H1 (cell line): ENCODE measurements around the gene TNS3. TPM values are rescaled to one million over a fixed set of nuclear protein-coding genes. Genes with fewer than 3 reads are reported as not detected.

Experiments used
- CTCF ChIA-PET: fragments of 300-600 bp; sonication (Branson Sonifier 250); formaldehyde crosslinking; loops from one replicate; lab custom pipeline; 2021; ENCODE audit not compliant: partially characterized antibody; lab: Charles Lee
- POLR2A ChIA-PET: fragments of 300-600 bp; sonication (Branson Sonifier 250); formaldehyde crosslinking; loops from one replicate; lab custom pipeline; 2021; ENCODE audit warnings: inconsistent platforms; ENCODE audit not compliant: partially characterized antibody; lab: Charles Lee
- DNase-seq, 2 experiments: peaks; one replicate each; pipeline versions ENCODE4 v3.0.0 to v3.0.0-alpha.2; 2010 to 2022; ENCODE audit warnings: low spot score in 2 of 2, low read depth in 1 of 2, mixed read lengths in 1 of 2
- FAIRE-seq: peaks from 2 replicates; lab custom pipeline; 2011; peaks lifted over from hg19 to GRCh38; lab: Jason Lieb, UNC
- H2AFZ ChIP-seq: 2 replicates; pipeline ENCODE4 v1.8.1; 2012; ENCODE audit warnings: low read length, inconsistent platforms
- H2AK5ac ChIP-seq: 2 replicates; pipeline ENCODE4 v1.6.1; 2013; ENCODE audit warnings: low read depth, low read length
- H2BK120ac ChIP-seq: replicated peaks from 2 replicates; pipeline ENCODE3; 2013; ENCODE audit warnings: low read depth, low read length, inconsistent platforms
- H2BK12ac ChIP-seq: 2 replicates; pipeline ENCODE4 v1.6.1; 2013; ENCODE audit warnings: low read depth, low read length
- H2BK15ac ChIP-seq: 2 replicates; pipeline ENCODE4 v1.6.1; 2013; ENCODE audit warnings: low read length
- H2BK20ac ChIP-seq: 2 replicates; pipeline ENCODE4 v1.6.1; 2013; ENCODE audit warnings: low read length
- H2BK5ac ChIP-seq: 2 replicates; pipeline ENCODE4 v1.6.1; 2013; ENCODE audit warnings: low read depth, low read length
- H3K14ac ChIP-seq: 2 replicates; pipeline ENCODE4 v1.6.1; 2013; ENCODE audit warnings: inconsistent platforms; ENCODE audit not compliant: insufficient read length
- H3K18ac ChIP-seq: 2 replicates; pipeline ENCODE4 v1.6.1; 2013; ENCODE audit warnings: low read length; ENCODE audit errors: extremely low read depth
- H3K23ac ChIP-seq: 2 replicates; pipeline ENCODE4 v1.6.1; 2013; ENCODE audit warnings: inconsistent platforms; ENCODE audit not compliant: insufficient read length
- H3K23me2 ChIP-seq: 2 replicates; pipeline ENCODE4 v1.6.1; 2013; ENCODE audit warnings: low read depth, low read length
- H3K27ac ChIP-seq: 2 replicates; pipeline ENCODE4 v1.6.1; 2011; ENCODE audit warnings: low read depth, low read length, inconsistent platforms
- H3K27me3 ChIP-seq, 4 experiments: replicated peaks in 1 of 4; 1 replicate in 1 of 4; 2 replicates in 3 of 4; pipeline versions ENCODE4 v1.6.1 to v1.8.1; 2011 to 2013; ENCODE audit warnings: low read length in 3 of 4, mild to moderate bottlenecking in 3 of 4, inconsistent platforms in 2 of 4, mixed read lengths in 2 of 4, moderate library complexity in 1 of 4; ENCODE audit not compliant: control insufficient read depth in 3 of 4, insufficient read depth in 3 of 4; ENCODE audit errors: extremely low read depth in 1 of 4
- H3K36me3 ChIP-seq, 4 experiments: 2 replicates each; pipeline versions ENCODE4 v1.6.1 to v1.8.1; 2011 to 2013; ENCODE audit warnings: mild to moderate bottlenecking in 4 of 4, low read length in 3 of 4, moderate library complexity in 2 of 4, control low read depth in 1 of 4, inconsistent platforms in 1 of 4; ENCODE audit not compliant: insufficient read depth in 4 of 4, control insufficient read depth in 2 of 4
- H3K4ac ChIP-seq: replicated peaks from 2 replicates; pipeline ENCODE3; 2013; ENCODE audit warnings: low read length, low read depth, mixed read lengths, inconsistent platforms; ENCODE audit not compliant: insufficient read length
- H3K4me1 ChIP-seq, 4 experiments: replicated peaks in 1 of 4; 1 replicate in 1 of 4; 2 replicates in 3 of 4; pipeline versions ENCODE4 v1.6.1 to v1.8.1; 2011 to 2013; ENCODE audit warnings: low read length in 3 of 4, inconsistent platforms in 2 of 4, mixed read lengths in 1 of 4; ENCODE audit not compliant: insufficient read depth in 4 of 4, control insufficient read depth in 3 of 4
- H3K4me2 ChIP-seq, 2 experiments: 2 replicates each; pipeline versions ENCODE4 v1.6.1 to v1.8.1; 2011 to 2013; ENCODE audit warnings: low read depth in 2 of 2, low read length in 2 of 2, control low read depth in 1 of 2, inconsistent platforms in 1 of 2, mild to moderate bottlenecking in 1 of 2; ENCODE audit not compliant: insufficient read depth in 1 of 2
- H3K4me3 ChIP-seq, 4 experiments: fragments of 200-600, 300-600 bp in 1 of 4; sonication (generic), shearing (Covaris generic), sonication (Bioruptor Twin) in 1 of 4; 2 replicates each; pipeline versions ENCODE4 v1.5.1 to v1.8.1; 2011 to 2016; ENCODE audit warnings: low read length in 4 of 4, low read depth in 3 of 4, control low read depth in 2 of 4, inconsistent platforms in 2 of 4, mild to moderate bottlenecking in 2 of 4, mixed read lengths in 1 of 4, moderate library complexity in 1 of 4; ENCODE audit not compliant: insufficient read depth in 2 of 4; ENCODE audit errors: extremely low read depth in 1 of 4
- H3K56ac ChIP-seq: replicated peaks from 2 replicates; pipeline ENCODE3; 2013; ENCODE audit warnings: low read depth, mild to moderate bottlenecking, mixed read lengths, low read length, inconsistent platforms; ENCODE audit not compliant: insufficient read length
- H3K79me1 ChIP-seq: 2 replicates; pipeline ENCODE4 v1.6.1; 2013; ENCODE audit warnings: low read depth, low read length, control low read depth
- H3K79me2 ChIP-seq, 2 experiments: 2 replicates each; pipeline versions ENCODE4 v1.6.1 to v1.8.1; 2012 to 2013; ENCODE audit warnings: low read length in 2 of 2, mild to moderate bottlenecking in 2 of 2, inconsistent platforms in 1 of 2; ENCODE audit not compliant: insufficient read depth in 2 of 2, control insufficient read depth in 1 of 2
- H3K9ac ChIP-seq, 4 experiments: replicated peaks in 1 of 4; 1 replicate in 1 of 4; 2 replicates in 3 of 4; pipeline versions ENCODE4 v1.6.1 to v1.8.1; 2011 to 2013; ENCODE audit warnings: low read depth in 3 of 4, low read length in 3 of 4, control low read depth in 2 of 4, mild to moderate bottlenecking in 2 of 4, moderate library complexity in 2 of 4, inconsistent platforms in 1 of 4; ENCODE audit errors: extremely low read depth in 1 of 4
- H3K9me3 ChIP-seq, 2 experiments: 2 replicates each; pipeline versions ENCODE4 v1.6.1 to v1.8.1; 2012 to 2013; ENCODE audit warnings: mild to moderate bottlenecking in 2 of 2, moderate library complexity in 2 of 2, control low read depth in 1 of 2, inconsistent platforms in 1 of 2, low read depth in 1 of 2, low read length in 1 of 2, mixed read lengths in 1 of 2; ENCODE audit not compliant: insufficient read depth in 2 of 2
- H4K20me1 ChIP-seq, 2 experiments: replicated peaks in 1 of 2; 2 replicates each; pipeline versions ENCODE3 to v1.8.1; 2011 to 2013; ENCODE audit warnings: inconsistent platforms in 2 of 2, low read length in 2 of 2, mild to moderate bottlenecking in 1 of 2; ENCODE audit not compliant: insufficient read depth in 2 of 2, control insufficient read depth in 1 of 2
- H4K5ac ChIP-seq: 2 replicates; pipeline ENCODE4 v1.6.1; 2013; ENCODE audit warnings: low read length, low read depth, mixed read lengths, inconsistent platforms; ENCODE audit not compliant: insufficient read length
- H4K8ac ChIP-seq: 2 replicates; pipeline ENCODE4 v1.8.0; 2013; ENCODE audit warnings: mild to moderate bottlenecking, moderate library complexity, low read length, inconsistent platforms; ENCODE audit not compliant: insufficient read depth; ENCODE audit errors: extremely low read depth
- H4K91ac ChIP-seq: replicated peaks from 2 replicates; pipeline ENCODE3; 2013; ENCODE audit warnings: low read length, mixed read lengths, inconsistent platforms; ENCODE audit not compliant: insufficient read length
- ASH2L ChIP-seq: fragments of 200-600, 300-600 bp; sonication (generic); IDR thresholded peaks from one replicate; pipeline ENCODE4 v1.7.1; 2017; ENCODE audit warnings: low read length
- CTBP2 ChIP-seq: IDR thresholded peaks from 2 replicates; pipeline ENCODE4 v1.7.0; 2011; ENCODE audit warnings: borderline replicate concordance, mild to moderate bottlenecking, moderate library complexity, mixed read lengths, low read length; ENCODE audit not compliant: insufficient read depth, insufficient read length
- RBBP5 ChIP-seq: IDR thresholded peaks from 2 replicates; pipeline ENCODE4 v1.7.1; 2012; ENCODE audit warnings: low read depth, mild to moderate bottlenecking, inconsistent platforms, low read length, moderate library complexity, borderline replicate concordance
- SAP30 ChIP-seq: fragments of 300-600 bp; sonication (generic); IDR thresholded peaks from 2 replicates; pipeline ENCODE4 v1.7.1; 2012; ENCODE audit warnings: low read length, moderate library complexity, mild to moderate bottlenecking, inconsistent platforms; ENCODE audit not compliant: insufficient read depth, insufficient replicate concordance
- SIRT6 ChIP-seq: IDR thresholded peaks from one replicate; pipeline ENCODE4 v1.7.1; 2012; ENCODE audit warnings: low read length, inconsistent platforms
- WGBS, 2 experiments: shearing (Covaris generic) in 1 of 2; methylation state at CpG; one replicate each; pipeline versions ENCODE4 v1.1.6 to v1.1.7; 2013 to 2015; ENCODE audit warnings: low lambda C conversion rate in 2 of 2, mixed read lengths in 2 of 2, inconsistent platforms in 1 of 2, low coverage in 1 of 2, missing lambda C conversion rate in 1 of 2; ENCODE audit not compliant: insufficient replicate concordance in 2 of 2, insufficient coverage in 1 of 2, insufficient read length in 1 of 2; ENCODE audit errors: extremely low coverage in 1 of 2, missing lambda C conversion rate in 1 of 2; 5-methylcytosine and 5-hydroxymethylcytosine counted together
- polyA plus RNA-seq, 7 experiments: library from polyadenylated mRNA; depleted of rRNA in 3 of 7; stranded (reverse) in 5 of 7; unstranded in 2 of 7; fragments of >200 nt in 5 of 7; fragments of 200-250 nt in 2 of 7; gene quantifications; 1 replicate in 5 of 7; 2 replicates in 1 of 7; 4 replicates in 1 of 7; pipeline versions ENCODE4 v1.2.1 to v1.2.3, GENCODE V29; 2011 to 2013; ENCODE audit warnings: missing spikeins in 2 of 7, mixed read lengths in 2 of 7
- total RNA-seq: library from RNA; stranded (reverse); fragmentation: NEBNext Ultra II Directional; extraction: Animal tissue kit (Norgen Biotek cat#: 25700); gene quantifications from 2 replicates; pipeline ENCODE4 v1.2.1, GENCODE V29; 2021

The TNS3 gene
- total and polyA plus RNA-seq, 2 of the 8 experiments (the other 6 are each of a cell fraction or from before 2014, with no cell fraction given) = 11.9 to 24.2 TPM

GRCh38 chr7:47373871-47374451, 207.9 kb downstream of the TNS3 start:
- Histone ChIP-seq H3K4me3 (no peak overlapping the region), H3K14ac (no peak overlapping the region), H3K56ac (no peak overlapping the region), H3K18ac (no peak overlapping the region), H3K79me2 (no peaks in the 10 kb centered on the region; a peak in 1 of 4 replicates), H3K23ac (no peak overlapping the region), H3K23me2 (no peaks in the 10 kb centered on the region; the same call in 1 of the 2 replicates), H3K79me1 (peaks cover 3% of the 10 kb centered on the region; the same call in 1 of the 2 replicates), H2AFZ (no peak overlapping the region), H3K4me2 (no peak overlapping the region), H2BK12ac (no peak overlapping the region), H3K4ac (no peak overlapping the region), H4K5ac (no peak overlapping the region), H4K91ac (no peak overlapping the region), H2BK5ac (no peak overlapping the region), H4K8ac (no peak overlapping the region), H2BK20ac (no peak overlapping the region), H3K27ac (no peak overlapping the region), H3K27me3 (no peaks in the 10 kb centered on the region; a peak in 1 of 7 replicates), H3K9ac (no peak overlapping the region), H4K20me1 (no peaks in the 10 kb centered on the region), H2AK5ac (no peak overlapping the region)
- POLR2A ChIA-PET = no interaction called here
- FAIRE-seq (no peak), DNase-seq (no peak)
- WGBS, 2 experiments = 87% methylated on average over 8 of the region's 8 CpGs; no CpG with 5 or more reads in 1 of the 2 experiments
- TF ChIP-seq ASH2L (no peak), RBBP5 (no peak), SIRT6 (no peak), CTBP2 (no peak), SAP30 (no peak)
- TF ChIP-seq, all 59 proteins: peak for 0
- H3K4me1 ChIP-seq = peaks cover 0 to 7% (median 3%) of the 10 kb centered on the region in 4 experiments; a peak in 6 of 7 replicates
- H3K36me3 ChIP-seq = peaks cover 0 to 2% (median 0%) of the 10 kb centered on the region in 4 experiments; a peak in 2 of 8 replicates
- CTCF ChIA-PET = interaction anchor here (1.4 kb wide), 1 partner anchor 445 kb away, joined by 4 read pairs; no protein-coding TSS in a partner anchor
- H2BK120ac ChIP-seq = no peak overlapping the region
- H3K9me3 ChIP-seq = no peaks in the 10 kb centered on the region
- no peak overlapping the region for H2BK15ac ChIP-seq
